HUES6 (cell line): Measurements from ENCODE around the gene SHOC1.

Experiments
- H3K27ac ChIP-seq: 2 replicates; pipeline ENCODE4 v1.7.0; 2013; ENCODE audit warnings: low read depth, mild to moderate bottlenecking, low read length, inconsistent platforms
- H3K27me3 ChIP-seq: 2 replicates; pipeline ENCODE4 v1.6.1; 2013; ENCODE audit warnings: low read length; ENCODE audit not compliant: control insufficient read depth, insufficient read depth
- H3K36me3 ChIP-seq: 2 replicates; pipeline ENCODE4 v1.6.1; 2013; ENCODE audit warnings: low read length; ENCODE audit not compliant: control insufficient read depth, insufficient read depth
- H3K4me1 ChIP-seq: 2 replicates; pipeline ENCODE4 v1.6.1; 2013; ENCODE audit warnings: low read length; ENCODE audit not compliant: control insufficient read depth, insufficient read depth
- H3K4me3 ChIP-seq: 2 replicates; pipeline ENCODE4 v1.5.1; 2013; ENCODE audit warnings: low read depth, low read length
- H3K9ac ChIP-seq: one replicate; pipeline ENCODE4 v1.6.1; 2013; ENCODE audit warnings: mild to moderate bottlenecking, low read length
- H3K9me3 ChIP-seq: 2 replicates; pipeline ENCODE4 v1.6.1; 2013; ENCODE audit warnings: low read depth, low read length; ENCODE audit not compliant: control insufficient read depth, insufficient read depth

SHOC1 gene

DNA sequence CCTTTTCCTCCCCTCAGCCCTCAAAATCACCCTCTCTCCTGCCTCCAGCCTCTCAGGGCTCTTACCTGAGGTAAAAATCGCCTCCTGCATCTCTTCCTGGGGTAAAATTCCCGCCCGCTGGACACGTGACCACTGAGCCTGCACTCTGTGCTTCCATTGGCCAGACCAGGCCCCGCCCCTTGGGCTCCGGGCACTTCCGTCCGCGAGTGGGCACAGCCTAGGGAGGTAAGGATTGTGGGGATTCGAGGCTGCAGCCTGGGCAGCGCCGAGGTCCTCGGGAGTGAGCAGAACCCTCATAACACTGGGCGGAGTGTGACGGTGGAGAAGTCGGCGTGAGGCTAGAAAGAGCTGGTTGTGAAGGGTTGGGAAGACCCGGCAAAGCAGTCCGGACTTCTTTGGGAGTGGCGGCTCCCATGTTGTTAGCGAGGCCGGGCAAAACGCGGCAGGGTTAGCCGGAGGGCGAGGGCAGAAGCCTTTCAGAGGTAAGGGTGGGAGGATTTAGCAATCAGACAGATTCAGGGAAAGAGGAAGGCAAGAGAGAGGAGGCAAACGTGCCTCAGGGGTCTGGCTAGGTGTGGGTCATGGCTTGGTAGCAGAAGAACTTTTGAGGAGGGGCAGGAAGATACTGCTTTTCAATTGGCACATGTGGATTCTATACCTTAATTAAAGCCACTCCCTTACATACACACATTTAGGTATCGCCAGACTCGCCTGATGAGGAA is at the start of gene SHOC1:
Gene SHOC1 (minus strand): TSS at position 103 of the 722 bp plus-strand sequence. CDS start 3,519 bp downstream, outside the sequence.
- Histone ChIP-seq H3K27me3 (no peaks in the 10 kb centered on the region), H3K27ac (no peak within 1 kb of the TSS), H3K9me3 (no peaks in the 10 kb centered on the region), H3K9ac (no peak within 1 kb of the TSS), H3K4me3 (no peak within 1 kb of the TSS), H3K36me3 (no peaks in the 10 kb centered on the region), H3K4me1 (no peaks in the 10 kb centered on the region)

DNA sequence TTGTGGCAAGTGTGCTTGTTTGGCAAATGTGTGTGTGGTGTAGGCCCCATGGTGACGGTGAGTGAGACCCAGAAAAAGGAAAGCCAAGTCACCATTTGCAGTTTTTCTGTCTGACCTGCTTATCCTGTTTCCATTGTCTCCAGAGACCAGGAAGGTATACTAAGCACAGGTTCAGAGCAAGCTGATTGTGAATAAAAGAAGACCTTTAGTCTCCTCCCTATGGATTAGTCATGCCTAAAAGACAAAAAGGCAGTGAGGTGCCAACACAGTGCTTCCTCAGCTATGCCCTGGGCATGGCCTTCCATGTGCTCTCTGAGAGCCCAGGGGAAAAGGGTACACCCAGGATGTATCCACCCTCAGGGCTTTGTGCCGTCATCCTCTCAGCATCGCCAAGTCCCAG is 49.2 kb upstream of the SHOC1 start:
- Histone ChIP-seq H3K4me3 (no peak overlapping the region), H3K9ac (no peak overlapping the region), H3K27me3 (no peaks in the 10 kb centered on the region), H3K36me3 (no peaks in the 10 kb centered on the region), H3K4me1 (no peaks in the 10 kb centered on the region), H3K9me3 (no peaks in the 10 kb centered on the region), H3K27ac (no peak overlapping the region)

DNA sequence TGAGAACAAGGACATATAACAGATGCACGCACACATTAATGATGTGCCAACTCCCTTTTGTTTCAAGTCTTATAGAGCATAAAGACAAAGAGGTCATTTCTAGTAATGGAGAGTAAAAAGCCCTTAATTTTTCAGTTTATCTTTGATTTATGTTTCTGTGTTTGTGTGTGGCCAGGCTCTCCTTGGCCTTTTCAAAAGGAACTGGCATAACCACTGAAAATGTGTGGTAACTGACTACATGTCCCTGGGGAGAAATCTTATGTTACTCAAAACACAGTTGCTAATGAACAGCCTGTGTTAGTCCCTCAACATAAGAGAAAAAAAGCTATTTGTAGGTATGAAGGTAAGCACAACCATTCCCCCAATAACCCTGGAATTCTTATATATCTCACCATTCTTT is 47.6 kb upstream of the SHOC1 start:
- Histone ChIP-seq H3K9me3 (no peaks in the 10 kb centered on the region), H3K27ac (no peak overlapping the region), H3K4me1 (no peaks in the 10 kb centered on the region), H3K36me3 (no peaks in the 10 kb centered on the region), H3K9ac (no peak overlapping the region), H3K27me3 (no peaks in the 10 kb centered on the region), H3K4me3 (no peak overlapping the region)

DNA sequence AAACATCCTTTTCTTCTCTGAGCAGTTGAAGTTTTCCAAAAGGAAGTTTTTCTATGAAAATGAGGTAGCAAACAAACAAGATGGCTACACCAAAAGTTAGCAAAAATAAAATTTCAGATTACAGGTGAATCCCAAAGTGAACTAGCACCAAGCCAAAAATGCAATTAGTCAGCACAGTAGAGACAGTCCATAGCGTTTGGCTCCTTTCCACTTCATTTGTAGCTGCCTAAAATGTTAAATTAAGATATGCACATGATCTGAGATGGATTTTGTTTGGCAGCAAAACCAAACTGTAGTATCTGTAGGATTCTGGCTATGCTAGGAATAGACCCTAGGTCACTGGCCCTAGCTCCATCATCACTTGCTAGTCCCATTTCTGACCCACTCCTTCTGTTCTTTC is 45.7 kb upstream of the SHOC1 start:
- Histone ChIP-seq H3K9ac (no peak overlapping the region), H3K9me3 (no peaks in the 10 kb centered on the region), H3K4me3 (no peak overlapping the region), H3K27ac (no peak overlapping the region), H3K27me3 (no peaks in the 10 kb centered on the region), H3K36me3 (no peaks in the 10 kb centered on the region), H3K4me1 (no peaks in the 10 kb centered on the region)

DNA sequence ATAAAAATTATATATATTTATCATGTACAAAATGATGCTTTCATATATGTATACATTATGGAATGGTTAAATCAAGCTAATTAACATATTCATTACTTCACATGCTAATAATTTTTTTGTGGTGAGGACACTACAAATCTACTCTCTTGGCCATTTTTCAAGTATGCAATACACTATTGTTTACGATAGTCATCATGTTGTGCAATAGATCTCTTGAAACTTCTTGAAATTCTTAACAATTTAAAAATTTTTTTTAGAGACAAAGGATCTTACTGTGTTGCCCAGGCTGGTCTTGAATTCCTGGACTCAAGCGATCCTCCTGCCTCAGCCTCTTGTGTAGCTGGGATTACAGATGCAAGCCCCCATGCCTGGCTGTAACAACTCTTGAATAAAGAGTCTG is 45.2 kb upstream of the SHOC1 start:
- H3K9ac ChIP-seq: no peak overlapping the region
- H3K36me3 ChIP-seq: no peaks in the 10 kb centered on the region
- no peak overlapping the region for H3K27ac ChIP-seq
- H3K4me1 ChIP-seq: no peaks in the 10 kb centered on the region
- no peak overlapping the region for H3K4me3 ChIP-seq
- no peaks in the 10 kb centered on the region for H3K27me3 ChIP-seq
- H3K9me3 ChIP-seq: no peaks in the 10 kb centered on the region

DNA sequence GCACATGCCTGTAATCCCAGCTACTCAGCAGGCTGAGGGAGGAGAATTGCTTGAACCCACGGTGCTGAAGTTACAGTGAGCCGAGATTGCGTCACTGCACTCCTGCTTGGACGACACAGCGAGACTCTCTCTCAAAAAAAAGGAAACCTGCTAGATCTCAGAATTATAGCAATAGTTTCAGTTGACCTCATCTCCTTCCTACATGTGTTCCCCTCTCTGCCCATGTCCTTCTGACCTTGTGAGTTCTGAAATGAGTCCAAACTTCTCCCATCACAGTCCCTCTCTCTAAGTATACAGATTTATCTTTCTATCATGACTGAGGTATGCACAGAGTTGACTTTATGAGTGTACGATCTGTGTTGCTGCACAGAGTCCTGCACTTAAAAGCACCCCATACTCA is 44.6 kb upstream of the SHOC1 start:
- Histone ChIP-seq H3K4me1 (no peaks in the 10 kb centered on the region), H3K4me3 (no peak overlapping the region), H3K9me3 (no peaks in the 10 kb centered on the region), H3K9ac (no peak overlapping the region), H3K27ac (no peak overlapping the region), H3K27me3 (no peaks in the 10 kb centered on the region), H3K36me3 (no peaks in the 10 kb centered on the region)

DNA sequence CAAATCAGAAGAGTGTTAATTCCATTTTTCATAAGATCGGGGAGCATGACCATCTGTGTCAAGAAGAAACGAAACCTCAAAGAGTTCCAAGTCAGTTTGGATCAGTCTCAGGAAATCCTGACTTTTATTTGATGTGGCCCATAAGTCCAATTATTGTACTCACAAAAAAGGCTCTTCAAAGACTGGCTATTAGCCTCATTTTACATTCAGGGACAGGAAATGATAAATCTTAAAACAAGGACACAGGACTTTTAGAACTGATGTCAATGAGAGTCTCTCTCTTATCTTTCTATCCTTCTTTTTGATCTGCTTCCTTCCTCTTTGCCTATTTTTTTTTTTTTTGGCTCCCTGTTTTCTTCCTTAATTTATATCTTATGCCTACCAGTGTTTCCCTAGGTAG is 43.7 kb upstream of the SHOC1 start:
- Histone ChIP-seq H3K9ac (no peak overlapping the region), H3K36me3 (no peaks in the 10 kb centered on the region), H3K4me3 (no peak overlapping the region), H3K27me3 (no peaks in the 10 kb centered on the region), H3K27ac (no peak overlapping the region), H3K4me1 (no peaks in the 10 kb centered on the region), H3K9me3 (no peaks in the 10 kb centered on the region)

DNA sequence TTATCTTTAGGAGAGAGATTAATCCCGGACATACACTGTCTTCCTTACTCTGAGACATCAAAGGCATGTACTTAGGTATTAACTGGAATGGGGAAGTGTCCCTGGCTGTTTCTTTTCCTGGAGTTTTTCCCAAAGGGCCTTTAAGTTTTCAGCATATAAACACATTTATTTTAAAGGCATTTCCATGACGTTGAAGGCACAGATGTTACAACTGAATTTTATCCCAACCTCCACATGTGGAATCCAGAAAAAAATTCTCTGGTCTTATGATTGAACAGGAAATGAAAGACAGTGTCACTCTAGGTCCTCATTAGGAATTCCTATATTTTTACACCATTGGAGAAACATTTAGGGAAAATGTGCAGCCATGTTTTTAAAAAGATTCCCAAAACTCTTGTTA is 41.6 kb upstream of the SHOC1 start:
- no peaks in the 10 kb centered on the region for H3K4me1 ChIP-seq
- H3K9me3 ChIP-seq: no peaks in the 10 kb centered on the region
- H3K27ac ChIP-seq: no peak overlapping the region
- no peaks in the 10 kb centered on the region for H3K27me3 ChIP-seq
- H3K36me3 ChIP-seq: no peaks in the 10 kb centered on the region
- no peak overlapping the region for H3K9ac ChIP-seq
- no peak overlapping the region for H3K4me3 ChIP-seq

DNA sequence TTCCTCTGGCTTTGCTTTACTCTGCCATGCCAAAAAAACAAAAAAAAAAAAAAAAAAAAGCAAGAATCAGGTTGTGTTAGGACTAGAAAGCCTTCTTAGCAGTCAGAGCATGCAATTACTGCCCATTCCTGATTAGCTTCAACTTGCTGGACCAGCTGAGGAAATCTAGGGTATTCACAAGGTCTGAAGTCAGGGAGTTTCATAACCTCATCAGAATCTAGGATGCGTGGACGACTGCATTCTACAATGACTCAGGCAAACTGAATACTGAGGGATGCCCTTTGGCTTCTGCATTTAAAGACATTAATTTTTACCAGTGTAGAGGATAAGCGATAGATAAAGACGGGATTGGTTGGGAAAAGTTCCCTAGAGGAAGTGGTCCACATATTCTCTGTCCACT is 39.2 kb upstream of the SHOC1 start:
- Histone ChIP-seq H3K9ac (no peak overlapping the region), H3K4me3 (no peak overlapping the region), H3K36me3 (no peaks in the 10 kb centered on the region), H3K27me3 (no peaks in the 10 kb centered on the region), H3K4me1 (no peaks in the 10 kb centered on the region), H3K27ac (no peak overlapping the region), H3K9me3 (no peaks in the 10 kb centered on the region)

DNA sequence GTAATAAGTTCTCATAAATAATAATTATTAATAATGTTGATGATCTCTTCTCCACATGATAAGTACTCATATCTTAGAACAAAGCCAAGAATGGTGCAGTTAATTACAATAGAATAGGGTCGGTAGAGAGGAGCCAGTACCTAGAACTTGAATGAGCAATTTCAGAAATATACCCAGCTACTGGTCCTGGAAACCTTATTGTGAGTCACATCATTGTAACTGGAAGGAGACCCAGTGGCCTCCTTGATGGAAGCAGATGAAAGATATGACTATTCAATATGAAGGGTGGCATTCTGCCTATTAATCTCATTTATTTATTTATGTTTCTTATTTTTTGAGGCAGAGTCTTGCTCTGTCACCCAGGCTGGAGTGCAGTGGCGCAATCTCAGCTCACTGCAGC is 37.7 kb upstream of the SHOC1 start:
- no peaks in the 10 kb centered on the region for H3K9me3 ChIP-seq
- no peak overlapping the region for H3K4me3 ChIP-seq
- no peak overlapping the region for H3K9ac ChIP-seq
- no peaks in the 10 kb centered on the region for H3K4me1 ChIP-seq
- H3K27me3 ChIP-seq: no peaks in the 10 kb centered on the region
- no peak overlapping the region for H3K27ac ChIP-seq
- H3K36me3 ChIP-seq: no peaks in the 10 kb centered on the region

DNA sequence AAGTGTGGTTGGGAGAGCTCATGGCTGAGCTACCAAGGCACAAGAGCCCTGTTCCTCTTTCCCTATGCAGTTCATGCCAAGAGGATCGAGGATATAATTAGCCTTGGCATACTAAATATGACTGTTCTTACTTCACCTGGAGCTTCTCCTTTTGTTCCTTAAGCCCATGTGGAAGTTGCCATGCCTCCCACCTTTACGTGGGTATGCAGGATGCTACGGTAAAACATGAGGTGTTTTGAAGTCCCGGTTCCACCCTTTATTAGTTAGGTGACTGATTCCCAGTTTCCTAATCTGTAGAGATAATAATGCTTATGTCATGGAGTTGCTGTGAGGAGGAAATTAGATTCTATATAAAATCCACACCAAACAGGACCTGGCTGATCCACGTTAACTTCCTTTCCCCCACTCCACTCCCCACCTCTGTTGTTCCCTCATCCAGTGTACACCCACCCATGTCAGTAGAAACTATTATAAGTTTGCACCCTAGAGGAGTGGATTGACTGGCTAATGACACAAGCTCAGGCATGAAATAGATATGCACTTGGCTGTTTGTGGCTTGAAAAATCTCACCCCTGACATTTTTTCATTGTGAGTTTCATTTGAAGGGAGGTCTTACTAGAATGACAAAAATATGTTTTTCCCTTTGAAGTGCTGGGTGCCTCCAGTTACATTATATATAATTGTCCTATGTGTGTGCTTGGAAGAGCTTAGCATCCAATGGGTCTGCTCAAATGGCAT is 36.8 kb upstream of the SHOC1 start:
- no peaks in the 10 kb centered on the region for H3K9me3 ChIP-seq
- no peak overlapping the region for H3K4me3 ChIP-seq
- no peaks in the 10 kb centered on the region for H3K4me1 ChIP-seq
- H3K27ac ChIP-seq: no peak overlapping the region
- H3K9ac ChIP-seq: no peak overlapping the region
- no peaks in the 10 kb centered on the region for H3K27me3 ChIP-seq
- H3K36me3 ChIP-seq: no peaks in the 10 kb centered on the region
